GM12873 (cell line): ENCODE measurements around the gene ZNF362.

ENCODE experiments used
- CTCF ChIP-seq: IDR thresholded peaks from 2 replicates; pipeline ENCODE4 v1.5.1; 2012; ENCODE audit warnings: low read depth, mild to moderate bottlenecking, moderate library complexity, low read length, control low read depth; ENCODE audit not compliant: insufficient read depth; ENCODE audit errors: missing control alignments

Gene ZNF362

DNA sequence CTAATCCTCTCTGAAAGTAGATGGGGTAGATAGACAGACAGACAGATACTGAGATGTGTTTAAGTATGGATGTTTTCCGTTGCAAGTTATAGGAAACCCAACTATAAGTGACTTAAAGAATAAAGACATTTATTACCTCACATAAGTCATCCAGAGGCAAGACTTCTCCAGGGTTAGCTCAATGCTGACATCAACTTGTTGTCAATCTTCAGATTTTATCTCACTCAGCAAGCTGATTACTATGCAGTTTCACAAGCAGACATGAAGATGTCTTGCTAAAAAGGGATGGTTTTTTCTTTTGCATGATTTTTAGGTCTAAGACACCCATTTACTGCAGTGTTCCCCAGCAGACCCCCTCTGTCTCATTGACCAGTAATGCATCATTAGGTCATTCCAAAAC is 30.7 kb upstream of the ZNF362 start:
- TF ChIP-seq CTCF = no peak

GRCh38 chr1:33228935-33229487 is 27.3 kb upstream of the ZNF362 start:
- TF ChIP-seq CTCF = no peak

DNA sequence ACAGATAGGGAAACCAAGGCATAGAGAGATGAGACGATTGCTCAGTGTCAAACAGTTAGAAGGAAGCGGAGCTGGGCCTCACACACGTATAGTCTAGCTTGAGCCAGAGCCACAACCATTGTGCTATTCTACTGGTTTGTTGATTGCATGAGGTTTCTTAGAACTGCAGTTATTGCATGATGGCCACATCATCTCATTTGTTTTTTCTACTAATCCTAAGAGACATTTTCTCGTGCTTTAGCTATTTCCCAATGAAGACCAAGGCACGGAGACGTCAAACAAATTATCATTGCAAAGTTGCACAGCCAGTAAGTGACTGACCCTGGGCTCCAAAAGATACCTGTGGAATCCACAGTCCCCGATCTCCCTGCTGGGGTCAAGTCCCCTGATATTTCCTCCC is 25.1 kb upstream of the ZNF362 start:
- TF ChIP-seq CTCF = no peak

DNA sequence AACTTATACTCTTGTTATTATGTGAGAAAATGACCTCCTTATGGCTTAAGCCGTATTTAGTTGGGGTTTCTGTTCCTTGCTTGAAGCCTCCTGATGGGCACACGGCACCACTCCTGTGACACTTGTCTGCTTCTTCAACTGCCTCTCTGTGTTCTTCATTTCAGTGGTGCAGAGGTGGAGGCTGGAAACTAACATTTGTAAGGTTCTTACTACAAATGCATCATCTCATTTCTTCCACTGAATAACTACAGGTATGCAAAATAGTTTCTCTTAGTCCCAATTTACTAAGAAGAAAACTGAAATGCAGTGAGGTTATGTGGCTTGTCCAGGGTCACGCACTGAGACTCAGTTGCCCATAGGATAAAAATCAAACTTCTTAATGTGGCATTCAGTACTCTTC is 23.6 kb upstream of the ZNF362 start:
- TF ChIP-seq CTCF = no peak

GRCh38 chr1:33234131-33234530 is 22.2 kb upstream of the ZNF362 start:
- no peak for TF ChIP-seq CTCF

- no peak for TF ChIP-seq CTCF
Measured at GRCh38 chr1:33234588-33234990, 21.7 kb upstream of the ZNF362 start.

- TF ChIP-seq CTCF = no peak
Measured at GRCh38 chr1:33235521-33235920, 20.8 kb upstream of the ZNF362 start.

GRCh38 chr1:33236498-33236897 is 19.8 kb upstream of the ZNF362 start:
- TF ChIP-seq CTCF = no peak
